Measurements from ENCODE around the gene CNNM1. TPM values are rescaled to one million over a fixed set of nuclear protein-coding genes. Genes with fewer than 3 reads are reported as not detected.

Gene CNNM1
- total RNA-seq, 1 donor from 2014 or later: not detected

DNA sequence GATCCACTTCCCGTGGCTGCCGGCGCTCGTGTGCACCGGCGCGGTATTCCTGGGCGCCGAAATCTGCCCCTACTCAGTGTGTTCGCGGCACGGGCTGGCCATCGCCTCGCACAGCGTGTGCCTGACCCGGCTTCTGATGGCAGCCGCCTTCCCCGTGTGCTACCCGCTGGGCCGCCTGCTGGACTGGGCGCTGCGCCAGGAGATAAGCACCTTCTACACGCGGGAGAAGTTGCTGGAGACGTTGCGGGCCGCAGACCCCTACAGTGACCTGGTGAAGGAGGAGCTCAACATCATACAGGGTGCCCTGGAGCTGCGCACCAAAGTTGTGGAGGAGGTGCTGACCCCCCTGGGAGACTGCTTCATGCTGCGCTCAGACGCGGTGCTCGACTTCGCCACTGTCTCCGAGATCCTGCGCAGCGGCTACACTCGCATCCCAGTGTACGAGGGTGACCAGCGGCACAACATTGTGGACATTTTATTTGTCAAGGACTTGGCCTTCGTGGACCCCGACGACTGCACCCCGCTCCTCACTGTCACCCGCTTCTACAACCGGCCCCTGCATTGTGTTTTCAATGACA lies 1.3 kb downstream of the CNNM1 start:
- DNase-seq (ENCODE audit: low spot score) (no peak), ATAC-seq (no peak)
- intact Hi-C loops (cut with DNase I): no loop called here

DNA sequence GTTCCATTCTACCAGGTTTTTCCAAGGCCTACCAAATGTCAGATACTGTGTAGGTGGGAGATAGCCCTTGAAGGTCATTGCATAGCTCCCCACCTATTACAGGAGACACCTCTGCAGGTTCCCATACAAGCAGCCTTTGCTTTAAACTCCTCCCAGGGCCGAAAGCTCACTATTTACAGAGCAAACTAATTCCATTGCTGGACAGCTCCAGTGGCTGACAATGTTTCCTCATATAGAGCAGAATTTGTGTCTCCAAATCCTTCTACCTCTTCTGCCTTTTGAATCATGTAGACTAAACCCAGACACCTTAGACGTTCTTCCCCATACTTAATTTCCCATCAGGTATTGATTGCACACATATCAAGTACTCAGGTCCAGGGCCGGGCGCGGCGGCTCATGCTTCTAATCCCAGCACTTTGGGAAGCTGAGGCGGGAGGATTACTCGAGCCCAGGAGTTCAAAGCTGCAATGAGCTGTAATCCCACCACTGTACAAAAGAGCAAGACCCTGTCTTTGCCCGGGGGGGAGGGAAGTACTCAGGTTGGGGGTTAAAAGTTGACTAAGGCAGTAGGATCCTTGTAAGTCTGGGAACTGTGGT lies 2.1 kb downstream of the CNNM1 start:
- no peak for ATAC-seq

DNA sequence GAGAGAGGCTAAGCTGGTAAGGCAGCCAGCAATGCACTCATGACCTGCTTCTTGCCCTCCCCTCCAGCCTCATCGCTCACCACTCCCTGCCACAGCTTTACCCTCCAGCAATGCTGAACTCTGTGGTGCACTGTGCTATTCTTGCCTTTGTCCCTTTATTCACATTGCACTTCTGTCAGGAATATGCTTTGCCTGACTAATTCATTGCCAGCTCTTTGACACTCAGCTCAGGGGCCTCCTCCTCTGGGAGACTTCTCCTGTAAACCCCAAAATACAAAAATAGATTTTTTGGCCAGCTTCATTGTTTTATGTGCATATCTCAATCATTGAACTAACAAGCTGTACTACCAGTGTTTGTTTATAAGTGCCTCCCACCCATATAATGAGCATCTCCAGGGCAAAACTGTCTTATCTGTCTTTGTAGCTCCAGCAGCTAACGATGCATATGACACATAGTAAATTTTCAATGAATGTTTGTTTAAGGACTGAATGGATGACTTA lies 8.2 kb downstream of the CNNM1 start:
- intact Hi-C loops (cut with DNase I): no loop called here
- DNase-seq (ENCODE audit: low spot score): no peak
- ATAC-seq: no peak

More for the DNA sequence above, 2.1 kb downstream of the CNNM1 start:
- DNase-seq (ENCODE audit: low spot score): no peak
- intact Hi-C loops (cut with DNase I): no loop called here

DNA sequence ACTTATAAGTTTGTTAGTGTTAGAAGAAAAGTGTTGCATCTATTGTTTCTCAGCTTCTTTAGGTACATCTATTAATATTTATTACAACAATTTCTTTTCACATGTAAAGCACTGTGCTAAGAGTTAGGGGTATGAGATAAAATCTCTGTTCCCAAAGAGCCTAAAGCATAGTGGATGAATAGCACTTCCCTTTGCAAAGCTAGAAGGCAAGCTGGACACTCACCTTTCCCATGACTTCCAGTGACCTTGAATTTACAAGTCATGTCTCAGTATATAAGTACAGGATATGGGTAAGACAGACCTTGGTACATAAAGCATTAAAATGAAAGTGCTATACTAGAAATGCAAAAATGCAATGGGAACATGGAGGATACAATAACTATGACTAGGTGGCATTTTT lies 8.7 kb downstream of the CNNM1 start:
- intact Hi-C loops (cut with DNase I): no loop called here
- no peak for DNase-seq (ENCODE audit: low spot score)
- ATAC-seq: no peak

DNA sequence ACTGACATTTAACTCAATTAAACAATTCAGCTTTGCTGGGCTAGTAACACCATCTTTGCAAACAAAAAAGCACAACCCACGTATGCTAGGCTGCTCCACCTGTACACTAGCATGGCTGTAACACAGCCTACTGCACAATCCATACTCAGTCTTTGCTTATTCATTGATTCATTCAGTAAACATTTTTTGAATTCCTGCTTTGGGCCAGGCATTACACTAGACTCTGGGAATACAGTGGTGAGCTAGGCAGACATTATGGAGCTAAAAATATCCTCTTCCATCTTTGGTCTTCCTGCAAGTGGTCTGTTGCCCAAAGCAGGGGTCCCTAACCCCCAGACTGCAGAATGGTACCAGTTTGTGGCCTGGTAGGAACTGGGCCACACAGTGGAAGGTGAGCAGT lies 9.9 kb downstream of the CNNM1 start:
- DNase-seq (ENCODE audit: low spot score) (no peak), ATAC-seq (no peak)
- intact Hi-C loops (cut with DNase I): no loop called here

DNA sequence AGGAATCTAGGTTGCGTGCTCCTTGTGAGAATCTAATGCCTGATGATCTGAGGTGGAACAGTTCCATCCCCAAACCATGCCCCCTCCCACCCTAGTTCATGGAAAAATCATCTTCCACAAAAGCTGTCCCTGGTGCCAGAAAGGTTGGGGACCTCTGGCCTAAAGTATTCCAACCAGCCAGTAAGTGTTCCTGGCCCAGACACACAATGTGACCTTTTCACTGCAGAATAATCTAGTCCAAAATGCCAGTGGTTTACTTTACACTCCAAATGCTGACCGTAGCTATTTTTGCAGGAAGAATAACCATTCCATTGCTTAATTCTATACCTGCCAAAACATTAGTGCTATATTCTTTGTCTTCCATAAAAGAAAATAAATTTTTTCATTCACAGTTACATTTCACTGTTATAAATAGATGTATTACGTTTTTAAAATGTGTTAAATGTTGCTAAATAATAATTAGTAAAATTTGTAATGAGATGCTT lies 10.4 kb downstream of the CNNM1 start:
- DNase-seq (ENCODE audit: low spot score): no peak
- no peak for ATAC-seq
- intact Hi-C loops (cut with DNase I): no loop called here

DNA sequence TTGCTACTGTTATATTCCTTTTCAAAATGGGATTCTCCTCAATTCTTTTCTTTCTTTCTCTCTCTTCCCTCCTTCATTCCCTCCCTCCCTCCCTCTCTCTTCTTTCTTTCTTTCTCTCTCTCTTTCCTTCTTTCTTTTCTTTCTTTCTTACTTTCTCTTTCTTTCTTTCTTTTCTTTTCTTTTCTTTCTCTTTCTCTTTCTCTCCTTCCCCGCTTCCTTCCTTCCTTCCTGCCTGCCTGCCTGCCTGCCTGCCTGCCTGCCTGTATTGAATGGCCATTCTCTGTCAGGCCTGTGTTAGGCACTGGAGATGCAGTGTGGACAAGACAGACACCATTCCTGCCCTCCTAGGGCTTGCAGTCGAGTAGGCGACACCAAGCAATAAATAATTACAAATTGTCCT lies 11.5 kb downstream of the CNNM1 start:
- ATAC-seq (no peak), DNase-seq (ENCODE audit: low spot score) (no peak)
- intact Hi-C loops (cut with DNase I): no loop called here

DNA sequence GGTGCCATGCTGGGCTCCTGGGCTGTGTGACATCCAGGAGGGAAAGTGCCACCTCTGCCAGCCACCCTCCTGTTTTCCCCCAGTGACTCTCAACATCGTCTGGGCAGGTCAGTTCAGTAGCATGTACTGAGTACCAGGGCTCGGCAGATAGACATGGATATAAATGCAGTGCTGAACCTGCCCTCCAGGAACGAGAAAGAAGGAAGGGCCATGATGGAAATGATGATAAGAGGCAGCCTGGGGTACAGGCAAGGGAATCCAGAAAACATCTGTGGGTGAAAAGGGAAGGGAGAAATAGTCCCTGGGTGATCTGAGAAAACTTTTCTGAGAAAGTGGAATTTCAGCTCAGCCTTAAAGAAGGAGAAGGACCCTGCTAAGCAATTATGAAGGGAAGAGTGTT lies 12.1 kb downstream of the CNNM1 start:
- ATAC-seq: no peak
- intact Hi-C loops (cut with DNase I): no loop called here
- no peak for DNase-seq (ENCODE audit: low spot score)

DNA sequence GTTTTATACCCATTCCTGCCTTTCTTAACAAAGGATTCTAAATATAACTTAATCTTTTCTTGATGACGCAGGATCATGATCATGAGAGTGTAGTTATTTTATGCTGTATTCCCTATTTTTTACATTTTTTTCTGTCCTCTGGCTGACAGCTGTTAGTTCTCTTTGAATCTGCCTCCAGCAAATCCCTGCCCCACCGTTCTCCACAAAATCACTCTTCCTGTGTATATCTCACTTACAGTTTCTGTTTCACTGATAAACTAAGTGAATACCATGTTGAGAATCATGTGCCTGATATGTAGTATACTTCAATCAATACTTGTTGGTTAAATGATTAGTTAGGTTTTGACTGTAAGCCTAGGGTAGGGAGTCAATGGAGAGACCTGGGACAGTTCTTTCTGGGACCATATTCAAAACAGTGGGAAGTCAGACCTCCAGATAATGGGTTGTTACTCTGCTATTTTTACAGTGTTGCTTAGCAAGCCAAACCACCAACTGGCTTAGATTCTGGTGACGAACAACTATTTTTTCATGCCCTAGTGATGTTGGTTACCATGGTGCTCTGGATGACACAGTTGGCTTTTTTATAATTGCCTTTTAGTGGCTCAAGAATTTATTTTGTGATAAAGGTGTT lies 12.8 kb downstream of the CNNM1 start:
- no peak for DNase-seq (ENCODE audit: low spot score)
- intact Hi-C loops (cut with DNase I): no loop called here
- ATAC-seq: no peak

DNA sequence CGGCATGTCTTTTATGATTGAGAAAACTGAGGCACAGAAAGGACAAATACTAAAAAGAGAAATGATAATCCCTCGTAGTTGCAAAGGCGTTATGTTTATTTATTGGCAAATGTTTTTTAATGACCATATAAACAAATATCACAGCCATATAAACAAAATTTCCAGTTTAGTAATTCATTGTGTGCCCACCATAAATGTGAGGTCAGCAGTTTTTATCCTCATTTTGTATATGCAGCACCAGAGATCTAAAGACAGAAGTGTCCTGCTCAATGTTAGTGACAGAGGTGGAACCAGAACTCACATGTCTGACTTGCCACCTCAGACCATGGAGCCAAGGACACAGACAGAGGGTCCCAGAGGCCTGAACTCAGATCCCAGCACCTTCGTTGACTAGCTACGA lies 14.1 kb downstream of the CNNM1 start:
- intact Hi-C loops (cut with DNase I): no loop called here
- no peak for ATAC-seq

DNA sequence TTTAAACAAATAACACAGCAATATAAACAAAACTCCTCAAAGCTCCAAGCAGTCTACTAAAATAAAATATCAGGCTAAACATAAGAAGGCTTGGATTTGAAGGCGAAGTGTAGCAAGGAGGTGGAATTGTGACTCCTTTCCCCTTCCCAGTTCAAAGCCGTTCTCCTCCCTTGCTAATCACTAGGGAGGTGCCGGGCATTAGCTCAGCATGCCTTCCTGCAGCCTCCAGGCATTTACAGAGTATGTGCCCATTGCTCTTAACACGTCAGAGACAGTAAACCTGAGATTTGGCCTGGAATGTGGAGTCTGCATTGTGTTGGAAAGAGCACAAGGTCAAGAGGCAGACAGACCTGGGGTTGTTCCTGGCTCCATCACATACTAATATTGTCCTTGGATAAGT lies 15.6 kb downstream of the CNNM1 start:
- intact Hi-C loops (cut with DNase I): no loop called here
- ATAC-seq: no peak
- DNase-seq (ENCODE audit: low spot score): no peak

More for the DNA sequence above, 14.1 kb downstream of the CNNM1 start:
- DNase-seq (ENCODE audit: low spot score): no peak

DNA sequence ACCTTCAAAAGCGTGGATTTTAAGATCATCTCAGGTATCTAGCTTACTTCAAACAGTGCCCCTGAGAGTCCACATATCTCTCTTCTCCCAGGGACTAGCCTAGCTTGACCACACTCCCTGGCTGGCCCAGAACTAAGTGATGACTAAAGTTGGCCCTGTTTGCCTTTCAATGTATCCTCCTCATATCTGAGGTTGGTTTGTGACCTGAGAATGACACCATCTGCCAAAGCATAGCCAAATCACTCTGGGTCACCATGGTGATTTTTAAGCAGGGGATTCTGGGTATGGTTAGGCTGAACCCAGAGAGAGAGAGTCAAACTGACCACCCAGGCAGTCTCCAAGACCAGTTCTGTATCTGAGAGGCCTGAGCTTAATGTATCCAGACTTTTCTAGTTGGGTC lies 16.2 kb downstream of the CNNM1 start:
- ATAC-seq (no peak), DNase-seq (ENCODE audit: low spot score) (no peak)
- intact Hi-C loops (cut with DNase I): no loop called here

DNA sequence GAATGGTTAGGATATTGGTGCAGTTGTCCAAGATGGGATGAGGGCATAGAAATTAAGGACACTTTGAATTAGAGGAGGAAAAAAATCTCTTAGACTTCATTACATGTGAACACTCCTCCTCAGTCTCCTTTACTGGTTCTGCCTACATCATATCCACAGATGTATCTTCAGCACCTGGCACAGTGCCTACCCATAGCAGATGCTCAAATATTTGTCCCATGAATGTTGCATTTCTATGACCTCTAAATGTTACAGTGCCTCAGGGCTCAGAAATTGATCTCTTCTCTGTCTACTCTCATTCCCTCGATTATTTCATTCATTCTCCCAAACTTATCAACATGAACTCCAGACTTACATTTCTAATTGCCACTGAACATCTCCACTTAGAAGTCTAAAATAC lies 17.1 kb downstream of the CNNM1 start:
- no peak for DNase-seq (ENCODE audit: low spot score)
- no peak for ATAC-seq
- intact Hi-C loops (cut with DNase I): no loop called here

DNA sequence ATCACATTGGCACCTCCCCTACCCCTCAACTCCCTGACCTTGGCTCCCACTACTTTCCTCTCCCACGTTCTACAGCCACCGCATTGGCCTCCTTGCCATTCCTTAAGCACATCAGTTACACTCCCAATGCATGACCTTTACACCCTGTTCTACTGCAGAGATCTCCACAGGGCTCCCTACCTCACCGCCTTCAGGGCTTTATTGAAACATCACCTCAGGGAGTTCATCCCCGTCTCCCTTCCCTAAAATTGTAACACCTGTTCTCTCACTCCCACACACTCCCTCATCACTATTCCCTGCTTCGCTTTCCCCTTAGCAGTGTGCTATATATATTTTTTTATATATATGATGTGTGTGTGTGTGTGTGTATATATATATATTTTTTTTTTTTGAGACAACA lies 18.5 kb downstream of the CNNM1 start:
- DNase-seq (ENCODE audit: low spot score) (no peak), ATAC-seq (no peak)
- intact Hi-C loops (cut with DNase I): no loop called here

DNA sequence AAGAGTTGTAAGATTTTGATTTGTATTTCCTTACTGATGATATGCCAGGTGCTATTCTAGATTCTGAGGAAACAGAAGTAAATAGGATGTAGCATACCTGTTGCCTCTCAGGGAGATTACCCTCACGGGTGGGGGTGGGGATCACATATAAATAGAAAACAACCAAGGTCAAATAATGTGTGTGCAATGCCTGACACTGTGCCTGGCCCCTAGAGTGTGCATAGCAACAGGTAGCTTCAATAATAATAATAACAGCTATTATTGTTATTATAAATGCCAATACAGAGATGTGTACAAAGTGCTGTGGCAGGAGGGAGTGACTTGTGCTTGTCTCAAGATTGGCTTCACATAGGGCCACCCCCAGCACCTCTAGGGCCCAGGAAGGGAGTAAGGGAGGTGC lies 24.0 kb downstream of the CNNM1 start:
- DNase-seq (ENCODE audit: low spot score) (no peak), ATAC-seq (no peak)
- intact Hi-C loops (cut with DNase I): no loop called here

DNA sequence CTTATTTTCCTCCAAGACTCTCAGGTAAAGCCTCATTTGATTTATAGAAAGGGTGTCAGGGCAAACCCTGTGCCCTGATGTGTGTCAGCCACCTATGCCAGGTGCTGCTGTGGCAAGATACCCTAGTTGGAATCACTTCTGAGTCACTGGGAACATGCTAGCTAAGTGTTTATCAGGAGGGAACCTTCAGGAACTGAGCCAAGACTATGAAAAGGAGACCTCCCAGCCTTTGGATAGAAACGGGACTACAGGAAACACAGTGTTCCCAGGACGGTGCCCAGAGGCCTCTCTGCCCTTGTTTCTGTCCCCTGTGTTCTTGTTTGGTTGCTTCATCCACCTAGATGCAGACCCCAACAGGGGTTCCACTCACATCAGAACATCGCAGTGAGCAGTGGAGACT lies 28.5 kb downstream of the CNNM1 start:
- DNase-seq (ENCODE audit: low spot score) (no peak), ATAC-seq (no peak)
- intact Hi-C loops (cut with DNase I): no loop called here

DNA sequence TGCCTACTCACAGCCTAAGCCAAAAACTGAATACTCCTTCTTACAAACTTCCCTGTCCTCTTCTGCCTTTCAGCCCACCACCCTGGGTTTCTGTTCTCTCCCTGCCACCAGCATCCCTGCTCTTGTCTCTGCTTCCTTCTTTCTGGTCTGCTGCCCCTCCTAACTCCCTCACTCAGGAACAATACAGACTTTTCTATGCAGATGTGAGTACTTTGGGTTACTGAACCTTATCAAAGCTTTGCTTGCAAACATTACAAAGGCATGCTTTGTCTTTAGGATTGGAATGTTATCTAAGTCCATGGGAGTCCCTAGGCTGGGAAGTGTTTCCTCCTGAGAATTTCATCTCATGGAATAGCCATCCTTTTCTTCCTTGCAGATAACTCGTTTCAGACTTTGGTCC lies 28.9 kb downstream of the CNNM1 start:
- DNase-seq (ENCODE audit: low spot score) (no peak), ATAC-seq (no peak)
- intact Hi-C loops (cut with DNase I): no loop called here

DNA sequence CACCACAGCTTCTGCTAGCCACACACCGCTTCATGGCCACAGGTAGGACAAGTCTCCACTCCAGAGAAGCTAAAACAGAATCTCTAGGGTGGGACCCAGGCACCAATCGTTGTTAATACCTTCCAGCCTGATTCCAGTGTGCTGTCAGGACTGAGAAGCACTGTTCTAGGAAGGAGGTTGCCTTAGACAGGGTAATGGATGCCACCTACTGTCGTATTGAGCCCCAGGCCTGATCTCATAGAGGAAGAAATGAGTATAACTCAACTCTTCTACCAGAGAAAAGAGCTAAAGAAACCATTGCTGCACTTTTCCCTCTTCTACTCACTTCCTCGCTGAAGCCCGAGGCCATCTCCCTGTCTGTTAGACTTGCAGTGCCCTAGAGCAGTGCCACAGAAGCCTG lies 31.8 kb downstream of the CNNM1 start:
- DNase-seq (ENCODE audit: low spot score) (no peak), ATAC-seq (no peak)
- intact Hi-C loops (cut with DNase I): no loop called here

DNA sequence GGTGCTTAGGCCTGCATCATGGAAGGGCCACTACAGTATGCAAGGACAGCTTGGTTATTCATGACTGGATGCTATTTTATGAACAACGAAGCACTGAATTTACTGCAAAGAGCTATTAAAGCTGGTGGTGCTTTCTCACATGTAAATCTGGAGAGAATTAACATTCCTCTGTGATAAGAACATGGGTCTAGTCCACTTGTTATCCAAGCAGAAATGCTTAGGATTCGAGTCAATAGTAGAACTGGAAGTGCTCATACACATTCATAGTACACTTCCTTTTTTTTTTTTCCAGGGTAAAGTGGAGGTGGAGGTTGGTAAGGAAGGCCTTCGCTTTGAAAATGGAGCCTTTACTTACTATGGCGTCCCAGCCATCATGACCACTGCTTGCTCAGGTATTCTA lies 35.0 kb downstream of the CNNM1 start:
- intact Hi-C loops (cut with DNase I): no loop called here
- no peak for DNase-seq (ENCODE audit: low spot score)
- ATAC-seq: no peak

DNA sequence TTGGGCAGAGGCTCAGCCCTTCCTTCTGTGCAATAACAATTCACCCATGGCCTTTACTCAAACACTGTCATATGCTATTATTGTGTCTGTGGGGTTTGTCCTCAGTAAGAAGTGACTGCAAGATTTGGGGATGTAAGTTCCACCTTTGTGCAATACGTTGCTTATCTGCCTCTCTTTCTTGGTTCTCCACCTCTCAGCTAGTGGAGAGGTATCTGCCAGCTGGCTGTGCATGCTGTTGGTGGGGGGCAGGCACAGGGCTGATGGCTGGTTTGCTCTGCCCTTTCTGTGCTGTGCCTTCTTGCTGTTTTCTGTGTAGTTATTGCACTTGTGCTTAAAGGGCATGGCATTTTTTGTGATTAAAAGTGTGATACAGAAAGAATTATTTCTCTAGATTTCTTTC lies 36.2 kb downstream of the CNNM1 start:
- DNase-seq (ENCODE audit: low spot score) (no peak), ATAC-seq (no peak)
- intact Hi-C loops (cut with DNase I): no loop called here

DNA sequence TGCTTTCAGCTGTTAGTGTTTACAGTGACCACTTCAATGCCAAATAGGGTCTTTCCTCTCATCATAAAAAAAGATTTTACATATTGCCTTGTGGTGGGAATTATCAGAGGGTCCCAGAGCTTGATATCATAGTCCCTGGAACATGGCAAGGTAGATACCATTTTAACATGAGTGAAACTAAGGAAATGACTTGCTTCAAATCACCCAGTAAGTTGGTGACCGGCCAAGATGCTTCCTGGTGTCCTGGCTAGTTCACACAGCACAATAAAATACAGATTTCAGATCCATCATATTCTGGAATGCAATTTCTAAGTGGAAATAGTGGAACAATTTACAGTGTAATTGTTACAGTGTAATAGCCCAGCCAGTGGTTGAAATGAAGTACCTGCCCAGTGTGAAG lies 36.6 kb downstream of the CNNM1 start:
- ATAC-seq (no peak), DNase-seq (ENCODE audit: low spot score) (no peak)
- intact Hi-C loops (cut with DNase I): no loop called here
